ENCODE results near the gene TOP3B. TPM values are rescaled to one million over a fixed set of nuclear protein-coding genes. Genes with fewer than 3 reads are reported as not detected.

The TOP3B gene
- total and polyA plus RNA-seq, 9 of the 15 experiments (the other 6 are each of a cell fraction or from before 2014, with no cell fraction given), result 3.0 to 188 (median 112) TPM

DNA sequence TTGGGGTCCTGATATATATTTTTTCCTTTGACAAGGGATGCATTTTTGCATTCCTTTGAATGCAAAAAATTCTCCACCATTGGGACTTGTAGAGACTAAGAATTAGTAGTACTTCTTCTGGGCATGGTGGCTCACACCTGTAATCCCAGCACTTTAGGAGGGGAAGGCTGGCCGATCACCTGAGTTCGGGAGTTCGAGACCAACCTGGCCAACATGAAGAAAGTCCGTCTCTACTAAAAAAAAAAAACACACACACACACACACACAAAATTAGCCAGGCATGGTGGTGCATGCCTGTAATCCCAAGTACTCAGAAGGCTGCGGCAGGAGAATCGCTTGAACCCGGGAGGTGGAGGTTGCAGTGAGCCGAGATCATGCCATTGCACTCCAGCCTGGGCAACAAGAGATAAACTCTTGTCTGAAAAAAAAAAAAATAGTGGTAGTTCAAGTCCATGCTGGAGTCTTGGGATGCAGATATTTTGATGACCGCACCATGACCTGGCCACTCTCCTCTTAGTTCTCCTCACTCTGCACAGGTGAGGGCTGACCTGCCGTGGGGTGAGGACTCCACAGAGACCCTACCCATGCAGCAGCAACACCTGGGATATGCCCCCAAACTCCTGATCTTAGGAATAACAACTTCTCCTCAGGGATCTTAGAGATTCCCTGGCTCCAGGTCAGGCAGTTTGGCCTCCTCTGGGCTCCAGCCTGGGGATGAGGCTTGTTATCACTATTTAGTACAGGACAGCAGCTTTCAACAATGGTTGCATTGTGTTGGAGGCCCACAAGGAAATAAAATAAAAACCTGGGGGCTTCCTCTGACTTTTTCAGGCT is 36.5 kb upstream of the TOP3B start:
- ChIA-PET POLR2A (interaction anchor here (1.1 to 8.1 kb wide), 8 partner anchors 13 to 34 kb away, joined by 3 to 123 read pairs (median 4); no protein-coding TSS in a partner anchor), CTCF (ENCODE audit: low intra/inter-chr PET ratio) (interaction anchor here (0.6 kb wide), 1 partner anchor 176 kb away, joined by 3 read pairs; no protein-coding TSS in a partner anchor)
- Histone ChIP-seq H3K9me3 (replicated peaks; ENCODE audit: control insufficient read depth, insufficient read depth, low read depth, low read length) (no peaks in the 10 kb centered on the region), H3K79me2 (ENCODE audit: control insufficient read depth, insufficient read depth, low read length) (no peaks in the 10 kb centered on the region), H3K27ac (ENCODE audit: extremely low read depth, low read depth, low read length) (no peak overlapping the region), H3K9ac (ENCODE audit: insufficient read depth in 1 of 2, low read depth in 2 of 2, low read length in 2 of 2) (no peak overlapping the region; a peak in 1 of 4 replicates), H3K36me3 (ENCODE audit: control insufficient read depth, insufficient read depth, low read length) (no peaks in the 10 kb centered on the region), H3K4me2 (ENCODE audit: insufficient read depth, low read length) (no peak overlapping the region), H3K9me1 (ENCODE audit: control insufficient read depth, insufficient read depth, low read length) (no peaks in the 10 kb centered on the region), H3K27me3 (ENCODE audit: control insufficient read depth in 2 of 2, insufficient read depth in 2 of 2, low read length in 2 of 2) (peaks cover 36 to 41% of the 10 kb centered on the region in 2 experiments), H3K4me1 (replicated peaks in 1 of 2; ENCODE audit: control insufficient read depth in 2 of 2, insufficient read depth in 2 of 2, low read length in 2 of 2) (peaks cover 18 to 25% of the 10 kb centered on the region in 2 experiments; a peak in 4 of 5 replicates), H4K20me1 (replicated peaks; ENCODE audit: control insufficient read depth, insufficient read depth, low read length) (no peaks in the 10 kb centered on the region), H3K4me3 (no peak overlapping the region), H2AFZ (ENCODE audit: low read depth, low read length) (no peak overlapping the region)
- ATAC-seq, result no peak
- no peak for FAIRE-seq
- BruUV-seq (replicated peaks), result no TSS peak
- in situ Hi-C loops (cut with MboI), result no loop called here
- DNase-seq (ENCODE audit: extremely low read depth in 1 of 4, low spot score in 3 of 4), result no peak
- WGBS (ENCODE audit: insufficient coverage, low coverage, missing lambda C conversion rate), result 10% methylated on average over 10 of the region's 10 CpGs
- intact Hi-C loops (cut with micrococcal nuclease), result no loop called here
- TF ChIP-seq ARNT (IDR thresholded peaks at IDR 0.05) (no peak), ZNF780A (CRISPR knock-in tag; IDR thresholded peaks at IDR 0.05) (no peak), ZNF75A (CRISPR knock-in tag; IDR thresholded peaks at IDR 0.05) (no peak), NUFIP1 (IDR thresholded peaks at IDR 0.05; ENCODE audit: partially characterized antibody) (no peak), THRAP3 (IDR thresholded peaks at IDR 0.05; ENCODE audit: borderline replicate concordance) (no peak), ZNF165 (CRISPR knock-in tag; IDR thresholded peaks at IDR 0.05; ENCODE audit: borderline replicate concordance) (peak; percentile 77; the same call in 1 of the 2 replicates), RB1 (IDR thresholded peaks at IDR 0.05; ENCODE audit: low read depth) (no peak)
- TF ChIP-seq, protein P1, sequence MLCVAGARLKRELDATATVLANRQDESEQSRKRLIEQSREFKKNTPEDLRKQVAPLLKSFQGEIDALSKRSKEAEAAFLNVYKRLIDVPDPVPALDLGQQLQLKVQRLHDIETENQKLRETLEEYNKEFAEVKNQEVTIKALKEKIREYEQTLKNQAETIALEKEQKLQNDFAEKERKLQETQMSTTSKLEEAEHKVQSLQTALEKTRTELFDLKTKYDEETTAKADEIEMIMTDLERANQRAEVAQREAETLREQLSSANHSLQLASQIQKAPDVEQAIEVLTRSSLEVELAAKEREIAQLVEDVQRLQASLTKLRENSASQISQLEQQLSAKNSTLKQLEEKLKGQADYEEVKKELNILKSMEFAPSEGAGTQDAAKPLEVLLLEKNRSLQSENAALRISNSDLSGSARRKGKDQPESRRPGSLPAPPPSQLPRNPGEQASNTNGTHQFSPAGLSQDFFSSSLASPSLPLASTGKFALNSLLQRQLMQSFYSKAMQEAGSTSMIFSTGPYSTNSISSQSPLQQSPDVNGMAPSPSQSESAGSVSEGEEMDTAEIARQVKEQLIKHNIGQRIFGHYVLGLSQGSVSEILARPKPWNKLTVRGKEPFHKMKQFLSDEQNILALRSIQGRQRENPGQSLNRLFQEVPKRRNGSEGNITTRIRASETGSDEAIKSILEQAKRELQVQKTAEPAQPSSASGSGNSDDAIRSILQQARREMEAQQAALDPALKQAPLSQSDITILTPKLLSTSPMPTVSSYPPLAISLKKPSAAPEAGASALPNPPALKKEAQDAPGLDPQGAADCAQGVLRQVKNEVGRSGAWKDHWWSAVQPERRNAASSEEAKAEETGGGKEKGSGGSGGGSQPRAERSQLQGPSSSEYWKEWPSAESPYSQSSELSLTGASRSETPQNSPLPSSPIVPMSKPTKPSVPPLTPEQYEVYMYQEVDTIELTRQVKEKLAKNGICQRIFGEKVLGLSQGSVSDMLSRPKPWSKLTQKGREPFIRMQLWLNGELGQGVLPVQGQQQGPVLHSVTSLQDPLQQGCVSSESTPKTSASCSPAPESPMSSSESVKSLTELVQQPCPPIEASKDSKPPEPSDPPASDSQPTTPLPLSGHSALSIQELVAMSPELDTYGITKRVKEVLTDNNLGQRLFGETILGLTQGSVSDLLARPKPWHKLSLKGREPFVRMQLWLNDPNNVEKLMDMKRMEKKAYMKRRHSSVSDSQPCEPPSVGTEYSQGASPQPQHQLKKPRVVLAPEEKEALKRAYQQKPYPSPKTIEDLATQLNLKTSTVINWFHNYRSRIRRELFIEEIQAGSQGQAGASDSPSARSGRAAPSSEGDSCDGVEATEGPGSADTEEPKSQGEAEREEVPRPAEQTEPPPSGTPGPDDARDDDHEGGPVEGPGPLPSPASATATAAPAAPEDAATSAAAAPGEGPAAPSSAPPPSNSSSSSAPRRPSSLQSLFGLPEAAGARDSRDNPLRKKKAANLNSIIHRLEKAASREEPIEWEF (CRISPR knock-in tag; IDR thresholded peaks at IDR 0.05), result no peak
- TF ChIP-seq, protein P2, sequence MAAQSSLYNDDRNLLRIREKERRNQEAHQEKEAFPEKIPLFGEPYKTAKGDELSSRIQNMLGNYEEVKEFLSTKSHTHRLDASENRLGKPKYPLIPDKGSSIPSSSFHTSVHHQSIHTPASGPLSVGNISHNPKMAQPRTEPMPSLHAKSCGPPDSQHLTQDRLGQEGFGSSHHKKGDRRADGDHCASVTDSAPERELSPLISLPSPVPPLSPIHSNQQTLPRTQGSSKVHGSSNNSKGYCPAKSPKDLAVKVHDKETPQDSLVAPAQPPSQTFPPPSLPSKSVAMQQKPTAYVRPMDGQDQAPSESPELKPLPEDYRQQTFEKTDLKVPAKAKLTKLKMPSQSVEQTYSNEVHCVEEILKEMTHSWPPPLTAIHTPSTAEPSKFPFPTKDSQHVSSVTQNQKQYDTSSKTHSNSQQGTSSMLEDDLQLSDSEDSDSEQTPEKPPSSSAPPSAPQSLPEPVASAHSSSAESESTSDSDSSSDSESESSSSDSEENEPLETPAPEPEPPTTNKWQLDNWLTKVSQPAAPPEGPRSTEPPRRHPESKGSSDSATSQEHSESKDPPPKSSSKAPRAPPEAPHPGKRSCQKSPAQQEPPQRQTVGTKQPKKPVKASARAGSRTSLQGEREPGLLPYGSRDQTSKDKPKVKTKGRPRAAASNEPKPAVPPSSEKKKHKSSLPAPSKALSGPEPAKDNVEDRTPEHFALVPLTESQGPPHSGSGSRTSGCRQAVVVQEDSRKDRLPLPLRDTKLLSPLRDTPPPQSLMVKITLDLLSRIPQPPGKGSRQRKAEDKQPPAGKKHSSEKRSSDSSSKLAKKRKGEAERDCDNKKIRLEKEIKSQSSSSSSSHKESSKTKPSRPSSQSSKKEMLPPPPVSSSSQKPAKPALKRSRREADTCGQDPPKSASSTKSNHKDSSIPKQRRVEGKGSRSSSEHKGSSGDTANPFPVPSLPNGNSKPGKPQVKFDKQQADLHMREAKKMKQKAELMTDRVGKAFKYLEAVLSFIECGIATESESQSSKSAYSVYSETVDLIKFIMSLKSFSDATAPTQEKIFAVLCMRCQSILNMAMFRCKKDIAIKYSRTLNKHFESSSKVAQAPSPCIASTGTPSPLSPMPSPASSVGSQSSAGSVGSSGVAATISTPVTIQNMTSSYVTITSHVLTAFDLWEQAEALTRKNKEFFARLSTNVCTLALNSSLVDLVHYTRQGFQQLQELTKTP (IDR thresholded peaks at IDR 0.05; ENCODE audit: low read depth in 1 of 2, partially characterized antibody in 2 of 2), result no peak
- TF ChIP-seq, protein P3, sequence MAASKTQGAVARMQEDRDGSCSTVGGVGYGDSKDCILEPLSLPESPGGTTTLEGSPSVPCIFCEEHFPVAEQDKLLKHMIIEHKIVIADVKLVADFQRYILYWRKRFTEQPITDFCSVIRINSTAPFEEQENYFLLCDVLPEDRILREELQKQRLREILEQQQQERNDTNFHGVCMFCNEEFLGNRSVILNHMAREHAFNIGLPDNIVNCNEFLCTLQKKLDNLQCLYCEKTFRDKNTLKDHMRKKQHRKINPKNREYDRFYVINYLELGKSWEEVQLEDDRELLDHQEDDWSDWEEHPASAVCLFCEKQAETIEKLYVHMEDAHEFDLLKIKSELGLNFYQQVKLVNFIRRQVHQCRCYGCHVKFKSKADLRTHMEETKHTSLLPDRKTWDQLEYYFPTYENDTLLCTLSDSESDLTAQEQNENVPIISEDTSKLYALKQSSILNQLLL (CRISPR knock-in tag; IDR thresholded peaks at IDR 0.05; ENCODE audit: borderline replicate concordance), result peak; percentile 53
